ENCODE measurements around the gene XPNPEP1. TPM values are rescaled to one million over a fixed set of nuclear protein-coding genes. Genes with fewer than 3 reads are reported as not detected.

The XPNPEP1 gene
- total RNA-seq, 1 donor from 2014 or later, result 80.6 TPM

GRCh38 chr10:109914966-109915365 is 8.3 kb downstream of the XPNPEP1 start:
- Mint-ChIP-seq H3K36me3 (ENCODE audit: low read depth) (peaks cover 14% of the 10 kb centered on the region), H3K4me3 (ENCODE audit: unreplicated experiment) (no peak overlapping the region), H3K27ac (ENCODE audit: unreplicated experiment) (peak overlapping the region; percentile 89), H3K9me3 (ENCODE audit: low read depth) (peaks cover 3% of the 10 kb centered on the region), H3K27me3 (ENCODE audit: low read depth) (no peaks in the 10 kb centered on the region), H3K4me1 (ENCODE audit: low read depth) (peaks cover 46% of the 10 kb centered on the region)
- TF ChIP-seq CTCF (IDR thresholded peaks at IDR 0.05), result no peak
- DNase-seq (ENCODE audit: low spot score), result no peak

- Mint-ChIP-seq H3K36me3 (ENCODE audit: low read depth) (peaks cover 18% of the 10 kb centered on the region), H3K9me3 (ENCODE audit: low read depth) (peaks cover 3% of the 10 kb centered on the region), H3K4me1 (ENCODE audit: low read depth) (peaks cover 43% of the 10 kb centered on the region), H3K27ac (ENCODE audit: unreplicated experiment) (peak overlapping the region; percentile 60), H3K27me3 (ENCODE audit: low read depth) (no peaks in the 10 kb centered on the region), H3K4me3 (ENCODE audit: unreplicated experiment) (no peak overlapping the region)
- no peak for TF ChIP-seq CTCF (IDR thresholded peaks at IDR 0.05)
- no peak for DNase-seq (ENCODE audit: low spot score)
Observed at GRCh38 chr10:109913306-109913892, 9.9 kb downstream of the XPNPEP1 start.

- no peak for DNase-seq (ENCODE audit: low spot score)
- peaks cover 43% of the 10 kb centered on the region for H3K4me1 Mint-ChIP-seq (ENCODE audit: low read depth)
- H3K9me3 Mint-ChIP-seq (ENCODE audit: low read depth), result peaks cover 3% of the 10 kb centered on the region
- peak overlapping the region; percentile 60 for H3K27ac Mint-ChIP-seq (ENCODE audit: unreplicated experiment)
- no peak overlapping the region for H3K4me3 Mint-ChIP-seq (ENCODE audit: unreplicated experiment)
- H3K27me3 Mint-ChIP-seq (ENCODE audit: low read depth), result no peaks in the 10 kb centered on the region
- peaks cover 18% of the 10 kb centered on the region for H3K36me3 Mint-ChIP-seq (ENCODE audit: low read depth)
- TF ChIP-seq CTCF (IDR thresholded peaks at IDR 0.05), result no peak
Observed at GRCh38 chr10:109912335-109913281, 10.7 kb downstream of the XPNPEP1 start.

- H3K27ac Mint-ChIP-seq (ENCODE audit: unreplicated experiment), result peak overlapping the region; percentile 64
- H3K36me3 Mint-ChIP-seq (ENCODE audit: low read depth), result peaks cover 24% of the 10 kb centered on the region
- DNase-seq (ENCODE audit: low spot score), result no peak
- peaks cover 2% of the 10 kb centered on the region for H3K9me3 Mint-ChIP-seq (ENCODE audit: low read depth)
- H3K4me3 Mint-ChIP-seq (ENCODE audit: unreplicated experiment), result no peak overlapping the region
- H3K4me1 Mint-ChIP-seq (ENCODE audit: low read depth), result peaks cover 43% of the 10 kb centered on the region
- TF ChIP-seq CTCF (IDR thresholded peaks at IDR 0.05), result no peak
- H3K27me3 Mint-ChIP-seq (ENCODE audit: low read depth), result no peaks in the 10 kb centered on the region
Observed at GRCh38 chr10:109911903-109912302, 11.4 kb downstream of the XPNPEP1 start.

GRCh38 chr10:109906316-109906715 is 17.0 kb downstream of the XPNPEP1 start:
- peaks cover 46% of the 10 kb centered on the region for H3K4me1 Mint-ChIP-seq (ENCODE audit: low read depth)
- DNase-seq (ENCODE audit: low spot score), result no peak
- TF ChIP-seq CTCF (IDR thresholded peaks at IDR 0.05), result no peak
- no peak overlapping the region for H3K27ac Mint-ChIP-seq (ENCODE audit: unreplicated experiment)
- no peak overlapping the region for H3K4me3 Mint-ChIP-seq (ENCODE audit: unreplicated experiment)
- no peaks in the 10 kb centered on the region for H3K27me3 Mint-ChIP-seq (ENCODE audit: low read depth)
- no peaks in the 10 kb centered on the region for H3K9me3 Mint-ChIP-seq (ENCODE audit: low read depth)
- H3K36me3 Mint-ChIP-seq (ENCODE audit: low read depth), result peaks cover 30% of the 10 kb centered on the region
